GM12878 (cell line): ENCODE measurements around the gene GMPR2. TPM values are rescaled to one million over a fixed set of nuclear protein-coding genes. Genes with fewer than 3 reads are reported as not detected.
A peak's percentile ranks its signal among the peaks of the same experiment; 100 is the strongest.

Experiments used
- ATAC-seq: fragments of 200-7000 bp; cut with Tn5 transposase; 3 replicates; pipeline ENCODE4 v1.9.1; 2020; ENCODE audit warnings: mild to moderate bottlenecking, moderate library complexity
- BruUV-seq: library from RNA; stranded (reverse); fragments of 400-500 nt; replicated peaks from 2 replicates; lab custom pipeline; 2021; lab: Mats Ljungman, UMichigan
- CTCF ChIA-PET: fragments of 300-600 bp; sonication (Branson Sonifier 250); formaldehyde crosslinking; extraction: SDS; loops from one replicate; lab custom pipeline; 2021; ENCODE audit warnings: inconsistent platforms; lab: Yijun Ruan, JAX
- POLR2A ChIA-PET: fragments of 350-600 bp; formaldehyde crosslinking; extraction: SDS; loops from one replicate; lab custom pipeline; 2021; ENCODE audit warnings: inconsistent platforms; lab: Charles Lee
- RAD21 ChIA-PET: fragments of 300-600 bp; sonication (Branson Sonifier 250); formaldehyde crosslinking; loops from one replicate; lab custom pipeline; 2023; ENCODE audit warnings: antibody characterized with exemption; ENCODE audit not compliant: unreplicated experiment; lab: Charles Lee
- SMC1A ChIA-PET: fragments of 300-600 bp; sonication (Branson Sonifier 250); formaldehyde crosslinking; loops from one replicate; lab custom pipeline; 2023; ENCODE audit not compliant: unreplicated experiment, uncharacterized antibody; lab: Charles Lee
- DNase-seq: peaks from one replicate; pipeline ENCODE4 v3.0.0-alpha.2; 2011; ENCODE audit warnings: low read depth, low spot score
- FAIRE-seq: peaks from 3 replicates; lab custom pipeline; 2011; peaks lifted over from hg19 to GRCh38; lab: Jason Lieb, UNC
- H2AFZ ChIP-seq: 2 replicates; pipeline ENCODE4 v1.6.0; 2011; ENCODE audit warnings: low read depth, low read length, control low read depth; ENCODE audit not compliant: control insufficient read depth
- H3K27ac ChIP-seq: 2 replicates; pipeline ENCODE4 v1.5.1; 2011; ENCODE audit warnings: control low read depth; ENCODE audit not compliant: control insufficient read depth, insufficient read depth
- H3K27me3 ChIP-seq, 2 experiments: replicated peaks in 1 of 2; 2 replicates each; pipeline versions ENCODE4 v1.6.0 to v1.6.1; 2011; ENCODE audit warnings: low read length in 1 of 2; ENCODE audit not compliant: control insufficient read depth in 2 of 2, insufficient read depth in 2 of 2
- H3K36me3 ChIP-seq, 2 experiments: 2 replicates each; pipeline ENCODE4 v1.5.1; 2011; ENCODE audit warnings: low read length in 1 of 2; ENCODE audit not compliant: control insufficient read depth in 2 of 2, insufficient read depth in 2 of 2
- H3K4me1 ChIP-seq: 2 replicates; pipeline ENCODE4 v1.6.1; 2011; ENCODE audit warnings: mild to moderate bottlenecking, low read length, moderate library complexity, mixed read lengths; ENCODE audit not compliant: control insufficient read depth, insufficient read depth
- H3K4me2 ChIP-seq: 2 replicates; pipeline ENCODE4 v1.6.0; 2011; ENCODE audit warnings: control low read depth; ENCODE audit not compliant: control insufficient read depth, insufficient read depth
- H3K4me3 ChIP-seq: fragments of 200-600 bp; sonication (generic); 2 replicates; pipeline ENCODE4 v1.5.1; 2016
- H3K79me2 ChIP-seq: 2 replicates; pipeline ENCODE4 v1.6.0; 2011; ENCODE audit warnings: low read length; ENCODE audit not compliant: control insufficient read depth, insufficient read depth
- H3K9ac ChIP-seq: 2 replicates; pipeline ENCODE4 v1.8.0; 2011; ENCODE audit warnings: low read length, control low read depth, mixed read lengths; ENCODE audit not compliant: control insufficient read depth, insufficient read depth
- H3K9me3 ChIP-seq: replicated peaks from 3 replicates; pipeline ENCODE4 v1.5.1; 2011; ENCODE audit warnings: mild to moderate bottlenecking, low read length; ENCODE audit not compliant: control insufficient read depth, insufficient read depth
- H4K20me1 ChIP-seq: 2 replicates; pipeline ENCODE4 v1.6.0; 2011; ENCODE audit not compliant: control insufficient read depth, insufficient read depth
- HDAC2 ChIP-seq: fragments of 200-600 bp; sonication (generic); IDR thresholded peaks from 2 replicates; pipeline ENCODE4 v1.6.1; 2017
- POLR2A ChIP-seq: IDR thresholded peaks from 2 replicates; pipeline ENCODE4 v1.6.1; 2011; ENCODE audit warnings: low read depth, mild to moderate bottlenecking, low read length
- TCF12 ChIP-seq: IDR thresholded peaks from 2 replicates; pipeline ENCODE4 v1.6.1; 2011; ENCODE audit warnings: low read depth, mild to moderate bottlenecking, low read length
- WGBS: methylation state at CpG from one replicate; pipeline ENCODE4 v1.1.6; 2016; ENCODE audit warnings: low lambda C conversion rate; ENCODE audit not compliant: insufficient replicate concordance, insufficient coverage; ENCODE audit errors: missing lambda C conversion rate; 5-methylcytosine and 5-hydroxymethylcytosine counted together
- in situ Hi-C: fragments of 300-500 bp; cut with MboI; formaldehyde crosslinking; loops from 9 replicates; pipeline ENCODE4 v1.14.3; 2018; ENCODE audit warnings: mixed read lengths
- intact Hi-C: fragments of 100-400 bp; cut with micrococcal nuclease; formaldehyde crosslinking; loops from one replicate; pipeline ENCODE4 v1.14.2; 2022; ENCODE audit not compliant: unreplicated experiment
- polyA plus RNA-seq, 11 experiments: library from polyadenylated mRNA; depleted of rRNA in 4 of 11; unstranded in 6 of 11; stranded (reverse) in 5 of 11; fragments of >200 nt; fragmentation: Nextera tagmentation in 4 of 11; fragmentation: Illumina TruSeq in 1 of 11; extraction: Ambion mirVana in 4 of 11; extraction: Trizol in 1 of 11; gene quantifications; 1 replicate in 1 of 11; 2 replicates in 10 of 11; pipeline versions ENCODE4 v1.2.1 to v1.2.3, GENCODE V29; 2011 to 2016; ENCODE audit warnings: inconsistent platforms in 2 of 11, missing spikeins in 2 of 11, low read depth in 1 of 11
- total RNA-seq, 4 experiments: library from RNA; depleted of rRNA in 3 of 4; stranded (reverse); fragments of >200 nt in 3 of 4; fragmentation: Illumina TruSeq in 1 of 4; extraction: Trizol in 1 of 4; gene quantifications; 2 replicates each; pipeline versions ENCODE4 v1.2.1 to v1.2.3, GENCODE V29; 2013 to 2021
- TF ChIP-seq, protein P1 (sequence below): fragments of 450-650 bp; IDR thresholded peaks from 2 replicates; pipeline ENCODE4 v1.6.1; 2018; ENCODE audit warnings: borderline replicate concordance, mild to moderate bottlenecking; ENCODE audit not compliant: partially characterized antibody

GMPR2 gene
- total and polyA plus RNA-seq, 10 of the 15 experiments (the other 5 are each of a cell fraction or from before 2014, with no cell fraction given) = 55.1 to 80.3 (median 61.5) TPM

GRCh38 chr14:24267516-24267915, 34.8 kb downstream of the GMPR2 start:
- H3K9ac ChIP-seq = no peak overlapping the region
- H4K20me1 ChIP-seq = no peaks in the 10 kb centered on the region
- H3K4me2 ChIP-seq = no peak overlapping the region
- H3K9me3 ChIP-seq = no peaks in the 10 kb centered on the region
- CTCF ChIA-PET = interaction anchor here (1.1 kb wide), 1 partner anchor 30 kb away, joined by 3 read pairs; no protein-coding TSS in a partner anchor
- WGBS = 97% methylated on average over 9 of the region's 9 CpGs
- RAD21 ChIA-PET = no interaction called here
- H3K36me3 ChIP-seq = peaks cover 3 to 18% of the 10 kb centered on the region in 2 experiments; a peak in 3 of 4 replicates
- TF ChIP-seq TCF12 = no peak
- no peak for TF ChIP-seq HDAC2
- TF ChIP-seq POLR2A = 0 out of 2 replicates have a peak, but pooled peaks have one; percentile 26
- TF ChIP-seq, protein P1, sequence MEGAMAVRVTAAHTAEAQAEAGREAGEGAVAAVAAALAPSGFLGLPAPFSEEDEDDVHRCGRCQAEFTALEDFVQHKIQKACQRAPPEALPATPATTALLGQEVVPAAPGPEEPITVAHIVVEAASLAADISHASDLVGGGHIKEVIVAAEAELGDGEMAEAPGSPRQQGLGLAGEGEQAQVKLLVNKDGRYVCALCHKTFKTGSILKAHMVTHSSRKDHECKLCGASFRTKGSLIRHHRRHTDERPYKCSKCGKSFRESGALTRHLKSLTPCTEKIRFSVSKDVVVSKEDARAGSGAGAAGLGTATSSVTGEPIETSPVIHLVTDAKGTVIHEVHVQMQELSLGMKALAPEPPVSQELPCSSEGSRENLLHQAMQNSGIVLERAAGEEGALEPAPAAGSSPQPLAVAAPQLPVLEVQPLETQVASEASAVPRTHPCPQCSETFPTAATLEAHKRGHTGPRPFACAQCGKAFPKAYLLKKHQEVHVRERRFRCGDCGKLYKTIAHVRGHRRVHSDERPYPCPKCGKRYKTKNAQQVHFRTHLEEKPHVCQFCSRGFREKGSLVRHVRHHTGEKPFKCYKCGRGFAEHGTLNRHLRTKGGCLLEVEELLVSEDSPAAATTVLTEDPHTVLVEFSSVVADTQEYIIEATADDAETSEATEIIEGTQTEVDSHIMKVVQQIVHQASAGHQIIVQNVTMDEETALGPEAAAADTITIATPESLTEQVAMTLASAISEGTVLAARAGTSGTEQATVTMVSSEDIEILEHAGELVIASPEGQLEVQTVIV = no peak
- TF ChIP-seq, all 136 proteins: peak for 1
- peaks cover 10% of the 10 kb centered on the region for H3K79me2 ChIP-seq
- H3K27me3 ChIP-seq = no peaks in the 10 kb centered on the region
- intact Hi-C loops = no loop called here
- no peak for DNase-seq
- H3K27ac ChIP-seq = no peak overlapping the region
- no peak overlapping the region for H2AFZ ChIP-seq
- POLR2A ChIA-PET = interaction anchor here (10.9 kb wide), 1 partner anchor 22 kb away, joined by 171 read pairs; the partner anchor contains the start of gene TINF2
- BruUV-seq = no TSS peak
- in situ Hi-C loops = no loop called here
- H3K4me1 ChIP-seq = peaks cover 3% of the 10 kb centered on the region
- H3K4me3 ChIP-seq = no peak overlapping the region
- ATAC-seq = no peak
- no peak for FAIRE-seq
- SMC1A ChIA-PET = interaction anchor here (0.9 to 1.1 kb wide), 2 partner anchors 16 to 23 kb away, joined by 3 read pairs; no protein-coding TSS in a partner anchor
